Measurements from ENCODE around the gene ZNF385A.
A peak's percentile ranks its signal among the peaks of the same experiment; 100 is the strongest.

The ZNF385A gene

DNA sequence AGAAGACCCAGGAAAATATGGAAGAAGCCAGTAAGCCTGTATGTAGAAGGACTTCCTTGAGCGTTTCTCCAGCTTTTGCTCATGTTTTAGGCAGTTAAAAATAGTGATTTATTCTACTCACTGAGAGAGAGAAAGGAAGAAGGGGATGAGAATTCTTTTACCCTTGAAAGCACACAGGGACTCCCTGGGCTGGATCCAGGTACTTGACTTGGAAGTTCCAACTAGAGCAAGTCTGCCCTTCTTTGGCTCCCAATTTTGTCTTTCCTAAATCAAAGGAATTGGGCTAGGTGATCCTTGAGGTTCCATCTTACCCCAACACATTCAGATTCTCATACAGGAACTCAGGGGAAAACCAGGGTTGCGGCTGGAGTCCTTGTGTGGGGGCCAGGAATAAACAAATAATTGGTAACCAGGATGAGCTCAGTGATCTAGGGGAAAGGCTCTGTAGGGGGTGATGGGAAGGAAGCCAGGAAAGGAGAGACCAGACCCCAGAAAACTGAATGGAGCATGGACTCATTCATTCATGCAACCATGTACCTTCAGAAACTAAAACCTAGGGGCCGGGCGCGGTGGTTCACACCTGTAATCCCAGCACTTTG is 46.0 kb upstream of the ZNF385A start:
- no peaks in the 10 kb centered on the region for H3K79me2 ChIP-seq (ENCODE audit: insufficient read depth, low read length)
- H3K9me3 ChIP-seq (ENCODE audit: insufficient read depth, low read depth, low read length) = no peaks in the 10 kb centered on the region
- H3K4me1 ChIP-seq (ENCODE audit: insufficient read depth, low read length, poor library complexity, severe bottlenecking) = peaks cover 48% of the 10 kb centered on the region
- H2AFZ ChIP-seq (ENCODE audit: low read length) = no peak overlapping the region
- no peaks in the 10 kb centered on the region for H3F3A ChIP-seq (ENCODE audit: low read depth)
- no peaks in the 10 kb centered on the region for H3K36me3 ChIP-seq (ENCODE audit: insufficient read depth, low read length)
- H3K4me2 ChIP-seq (ENCODE audit: low read depth, low read length, poor library complexity, severe bottlenecking) = no peak overlapping the region
- H3K4me3 ChIP-seq (ENCODE audit: low read length, poor library complexity, severe bottlenecking) = no peak overlapping the region
- no peaks in the 10 kb centered on the region for H4K20me1 ChIP-seq (ENCODE audit: insufficient read depth, low read length, poor library complexity, severe bottlenecking)
- H3K27me3 ChIP-seq (ENCODE audit: insufficient read depth, low read length, poor library complexity, severe bottlenecking) = no peaks in the 10 kb centered on the region
- H3K9ac ChIP-seq (ENCODE audit: low read depth, low read length, poor library complexity, severe bottlenecking) = no peak overlapping the region
- H3K9me2 ChIP-seq (replicated peaks; ENCODE audit: low read depth, low read length) = no peaks in the 10 kb centered on the region
- TF ChIP-seq, protein P1, sequence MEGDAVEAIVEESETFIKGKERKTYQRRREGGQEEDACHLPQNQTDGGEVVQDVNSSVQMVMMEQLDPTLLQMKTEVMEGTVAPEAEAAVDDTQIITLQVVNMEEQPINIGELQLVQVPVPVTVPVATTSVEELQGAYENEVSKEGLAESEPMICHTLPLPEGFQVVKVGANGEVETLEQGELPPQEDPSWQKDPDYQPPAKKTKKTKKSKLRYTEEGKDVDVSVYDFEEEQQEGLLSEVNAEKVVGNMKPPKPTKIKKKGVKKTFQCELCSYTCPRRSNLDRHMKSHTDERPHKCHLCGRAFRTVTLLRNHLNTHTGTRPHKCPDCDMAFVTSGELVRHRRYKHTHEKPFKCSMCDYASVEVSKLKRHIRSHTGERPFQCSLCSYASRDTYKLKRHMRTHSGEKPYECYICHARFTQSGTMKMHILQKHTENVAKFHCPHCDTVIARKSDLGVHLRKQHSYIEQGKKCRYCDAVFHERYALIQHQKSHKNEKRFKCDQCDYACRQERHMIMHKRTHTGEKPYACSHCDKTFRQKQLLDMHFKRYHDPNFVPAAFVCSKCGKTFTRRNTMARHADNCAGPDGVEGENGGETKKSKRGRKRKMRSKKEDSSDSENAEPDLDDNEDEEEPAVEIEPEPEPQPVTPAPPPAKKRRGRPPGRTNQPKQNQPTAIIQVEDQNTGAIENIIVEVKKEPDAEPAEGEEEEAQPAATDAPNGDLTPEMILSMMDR (conservative IDR thresholded peaks at IDR 0.05; ENCODE audit: low read length) = no peak
- no peak for TF ChIP-seq EZH2phosphoT487 (IDR thresholded peaks at IDR 0.05; ENCODE audit: borderline replicate concordance)

DNA sequence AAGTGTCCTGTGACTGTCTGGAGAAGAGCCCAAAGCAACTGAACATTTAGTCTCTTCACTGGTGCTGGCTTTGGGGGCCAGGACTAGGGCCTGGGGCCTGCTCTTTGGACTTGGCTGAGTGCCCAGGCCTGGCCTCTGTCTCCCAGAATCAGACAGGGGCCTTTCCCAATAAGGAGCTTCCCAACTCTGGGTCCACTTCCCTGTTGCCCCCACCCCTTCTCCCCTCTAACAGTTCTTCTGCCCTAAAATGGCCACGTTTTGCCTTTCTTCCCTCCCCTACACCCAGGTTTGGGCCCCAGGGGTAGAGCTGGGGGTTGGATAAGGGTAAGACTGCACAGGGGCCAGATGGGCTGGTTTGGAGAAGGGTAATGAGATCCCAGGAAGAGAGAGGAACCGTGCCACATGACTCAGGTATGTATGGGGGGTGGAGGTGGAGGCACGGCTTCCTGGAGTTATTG is 44.5 kb upstream of the ZNF385A start:
- Histone ChIP-seq H3K36me3 (ENCODE audit: insufficient read depth, low read length) (no peaks in the 10 kb centered on the region), H3K9me3 (ENCODE audit: insufficient read depth, low read depth, low read length) (no peaks in the 10 kb centered on the region), H3K27me3 (ENCODE audit: insufficient read depth, low read length, poor library complexity, severe bottlenecking) (no peaks in the 10 kb centered on the region), H4K20me1 (ENCODE audit: insufficient read depth, low read length, poor library complexity, severe bottlenecking) (no peaks in the 10 kb centered on the region), H3K9ac (ENCODE audit: low read depth, low read length, poor library complexity, severe bottlenecking) (peak overlapping the region; percentile 53), H3K79me2 (ENCODE audit: insufficient read depth, low read length) (no peaks in the 10 kb centered on the region), H3K4me1 (ENCODE audit: insufficient read depth, low read length, poor library complexity, severe bottlenecking) (peaks cover 52% of the 10 kb centered on the region), H3K9me2 (replicated peaks; ENCODE audit: low read depth, low read length) (no peaks in the 10 kb centered on the region), H3K4me3 (ENCODE audit: low read length, poor library complexity, severe bottlenecking) (peak overlapping the region; percentile 33), H3F3A (ENCODE audit: low read depth) (no peaks in the 10 kb centered on the region), H2AFZ (ENCODE audit: low read length) (no peak overlapping the region), H3K4me2 (ENCODE audit: low read depth, low read length, poor library complexity, severe bottlenecking) (peak overlapping the region; percentile 48)
- no peak for TF ChIP-seq EZH2phosphoT487 (IDR thresholded peaks at IDR 0.05; ENCODE audit: borderline replicate concordance)
- TF ChIP-seq, protein P1 (conservative IDR thresholded peaks at IDR 0.05; ENCODE audit: low read length) = no peak

DNA sequence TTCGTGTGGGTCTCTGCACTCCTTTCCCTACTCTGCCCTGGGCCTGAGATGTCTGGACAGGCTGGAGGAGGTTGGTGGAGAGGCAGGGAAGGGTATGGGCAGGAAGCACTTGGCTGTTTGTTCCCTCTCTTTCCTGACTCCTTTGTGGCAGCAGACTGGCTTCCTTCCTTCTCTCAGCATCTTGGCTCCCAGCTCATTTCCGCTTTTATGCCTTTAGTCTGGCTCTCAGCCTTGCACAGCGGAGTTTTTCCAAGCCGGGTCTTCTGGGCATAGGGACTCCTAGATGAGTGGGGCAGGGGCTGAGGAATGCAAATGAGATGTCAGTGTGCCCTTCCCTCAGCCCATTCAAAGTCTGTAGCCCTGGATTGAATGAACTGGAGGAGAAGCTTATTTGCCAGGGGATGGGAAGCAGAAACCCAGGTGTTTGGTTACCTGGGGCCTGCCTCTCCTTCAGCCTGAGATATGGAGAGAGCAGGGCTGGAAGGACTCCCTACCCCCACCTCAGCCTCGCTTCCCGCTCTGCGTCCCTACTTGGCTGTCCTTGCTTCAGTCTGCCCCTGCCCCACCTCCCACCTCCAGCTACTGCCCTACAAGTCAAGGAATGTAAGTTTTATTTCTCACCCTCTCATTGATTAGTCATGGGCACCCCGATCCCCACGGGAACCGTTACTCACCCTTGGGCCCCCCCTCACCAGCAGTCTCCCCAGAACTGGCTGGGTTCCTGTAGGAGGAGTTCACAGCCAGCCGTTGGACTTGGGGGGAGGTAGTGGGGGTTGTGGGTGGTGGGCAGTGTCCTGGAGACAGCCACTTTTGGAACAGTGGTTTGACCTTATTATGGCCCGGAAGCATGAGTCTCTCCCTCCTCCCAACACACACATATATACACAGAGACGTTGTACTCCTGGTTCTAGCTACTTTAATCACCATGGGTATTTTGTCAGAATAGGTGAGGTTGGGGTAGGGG is 43.8 kb upstream of the ZNF385A start:
- Histone ChIP-seq H4K20me1 (ENCODE audit: insufficient read depth, low read length, poor library complexity, severe bottlenecking) (no peaks in the 10 kb centered on the region), H3K9ac (ENCODE audit: low read depth, low read length, poor library complexity, severe bottlenecking) (peak overlapping the region; percentile 53), H3K9me3 (ENCODE audit: insufficient read depth, low read depth, low read length) (no peaks in the 10 kb centered on the region), H3K36me3 (ENCODE audit: insufficient read depth, low read length) (no peaks in the 10 kb centered on the region), H3F3A (ENCODE audit: low read depth) (no peaks in the 10 kb centered on the region), H2AFZ (ENCODE audit: low read length) (0 out of 2 replicates have a peak overlapping the region, but pooled peaks have one; percentile 25), H3K4me1 (ENCODE audit: insufficient read depth, low read length, poor library complexity, severe bottlenecking) (peaks cover 52% of the 10 kb centered on the region), H3K4me3 (ENCODE audit: low read length, poor library complexity, severe bottlenecking) (peak overlapping the region; percentile 33), H3K27me3 (ENCODE audit: insufficient read depth, low read length, poor library complexity, severe bottlenecking) (no peaks in the 10 kb centered on the region), H3K9me2 (replicated peaks; ENCODE audit: low read depth, low read length) (no peaks in the 10 kb centered on the region), H3K79me2 (ENCODE audit: insufficient read depth, low read length) (no peaks in the 10 kb centered on the region), H3K4me2 (ENCODE audit: low read depth, low read length, poor library complexity, severe bottlenecking) (peak overlapping the region; percentile 48)
- no peak for TF ChIP-seq EZH2phosphoT487 (IDR thresholded peaks at IDR 0.05; ENCODE audit: borderline replicate concordance)
- TF ChIP-seq, protein P1 (conservative IDR thresholded peaks at IDR 0.05; ENCODE audit: low read length) = no peak

Measured in Loucy (cell line).